ENCODE results near the gene ST6GALNAC1. TPM values are rescaled to one million over a fixed set of nuclear protein-coding genes. Genes with fewer than 3 reads are reported as not detected.

The ST6GALNAC1 gene
- total RNA-seq, 1 donor from 2014 or later = not detected

DNA sequence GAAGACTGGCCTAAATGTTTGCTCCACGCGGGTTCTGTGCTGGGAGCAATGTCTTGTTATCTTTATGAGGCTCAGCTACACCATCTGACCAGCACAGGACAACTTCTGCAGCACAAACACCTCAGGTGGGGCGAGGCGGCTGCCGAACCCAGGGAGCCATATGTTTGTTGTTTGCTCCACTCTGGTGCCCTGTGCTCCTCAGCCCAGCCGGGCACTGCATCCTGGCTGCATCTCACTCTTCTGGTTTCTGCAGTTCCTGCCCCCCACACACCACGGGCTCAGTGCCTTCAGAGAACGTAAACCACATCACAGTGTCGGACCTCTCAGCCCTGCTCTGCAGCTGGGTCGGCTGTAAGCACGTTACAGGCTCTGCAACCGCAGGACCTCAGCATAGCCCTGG is 34.8 kb upstream of the ST6GALNAC1 start:
- H3K36me3 ChIP-seq (ENCODE audit: control insufficient read depth, insufficient read depth, low read length) = no peaks in the 10 kb centered on the region
- no peak overlapping the region for H3K4me3 ChIP-seq (ENCODE audit: low read depth, low read length)
- no peaks in the 10 kb centered on the region for H3K27me3 ChIP-seq (ENCODE audit: control insufficient read depth, insufficient read depth, low read length)
- no peak for TF ChIP-seq CTCF (IDR thresholded peaks at IDR 0.05; ENCODE audit: insufficient read depth, low read length, poor library complexity, severe bottlenecking)
- DNase-seq (ENCODE audit: low read depth) = no peak

DNA sequence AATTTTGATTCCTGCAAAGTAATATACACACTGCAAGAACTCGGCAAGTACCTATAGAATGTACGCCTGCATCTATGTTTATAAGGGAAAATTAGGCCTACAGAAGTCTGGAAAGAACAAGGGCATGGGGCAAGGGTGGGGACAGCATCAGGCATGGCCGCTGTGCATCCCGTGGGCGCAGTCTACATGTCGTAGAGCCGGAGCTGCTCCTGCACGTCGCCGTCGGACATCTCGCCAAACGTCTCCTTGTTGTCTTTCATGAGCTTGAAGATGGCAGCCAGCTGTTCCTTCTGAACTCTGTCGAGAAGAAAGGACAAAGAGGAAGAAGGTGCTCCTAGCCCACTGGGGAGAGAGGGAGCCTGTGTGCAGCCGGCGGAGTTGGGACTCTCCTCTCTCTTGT is 33.8 kb upstream of the ST6GALNAC1 start:
- DNase-seq (ENCODE audit: low read depth) = no peak
- no peaks in the 10 kb centered on the region for H3K27me3 ChIP-seq (ENCODE audit: control insufficient read depth, insufficient read depth, low read length)
- H3K36me3 ChIP-seq (ENCODE audit: control insufficient read depth, insufficient read depth, low read length) = no peaks in the 10 kb centered on the region
- no peak for TF ChIP-seq CTCF (IDR thresholded peaks at IDR 0.05; ENCODE audit: insufficient read depth, low read length, poor library complexity, severe bottlenecking)
- no peak overlapping the region for H3K4me3 ChIP-seq (ENCODE audit: low read depth, low read length)

GRCh38 chr17:76676629-76677028 is 33.1 kb upstream of the ST6GALNAC1 start:
- H3K36me3 ChIP-seq (ENCODE audit: control insufficient read depth, insufficient read depth, low read length) = no peaks in the 10 kb centered on the region
- no peak overlapping the region for H3K4me3 ChIP-seq (ENCODE audit: low read depth, low read length)
- no peaks in the 10 kb centered on the region for H3K27me3 ChIP-seq (ENCODE audit: control insufficient read depth, insufficient read depth, low read length)
- no peak for DNase-seq (ENCODE audit: low read depth)
- no peak for TF ChIP-seq CTCF (IDR thresholded peaks at IDR 0.05; ENCODE audit: insufficient read depth, low read length, poor library complexity, severe bottlenecking)

DNA sequence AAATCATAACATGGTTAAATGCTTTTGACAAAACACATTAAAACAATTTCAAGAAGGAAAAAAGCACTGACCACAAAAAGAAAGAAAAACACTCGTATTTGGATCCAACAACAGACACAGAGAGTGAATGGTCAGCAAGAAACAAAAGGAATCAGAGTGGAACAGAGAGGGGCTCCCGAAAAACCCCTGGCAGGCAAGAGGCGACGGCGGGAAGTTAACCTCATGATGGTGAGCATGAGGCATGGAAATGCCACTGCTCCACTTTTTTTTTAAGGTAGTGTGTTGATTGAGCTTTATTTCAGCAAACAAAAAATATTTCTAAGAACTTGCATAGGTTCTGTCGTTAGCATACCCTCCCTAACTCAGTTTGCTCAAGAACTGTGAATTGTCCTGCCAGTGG is 32.1 kb upstream of the ST6GALNAC1 start:
- Histone ChIP-seq H3K36me3 (ENCODE audit: control insufficient read depth, insufficient read depth, low read length) (no peaks in the 10 kb centered on the region), H3K4me3 (ENCODE audit: low read depth, low read length) (no peak overlapping the region), H3K27me3 (ENCODE audit: control insufficient read depth, insufficient read depth, low read length) (no peaks in the 10 kb centered on the region)
- DNase-seq (ENCODE audit: low read depth) = no peak
- no peak for TF ChIP-seq CTCF (IDR thresholded peaks at IDR 0.05; ENCODE audit: insufficient read depth, low read length, poor library complexity, severe bottlenecking)

DNA sequence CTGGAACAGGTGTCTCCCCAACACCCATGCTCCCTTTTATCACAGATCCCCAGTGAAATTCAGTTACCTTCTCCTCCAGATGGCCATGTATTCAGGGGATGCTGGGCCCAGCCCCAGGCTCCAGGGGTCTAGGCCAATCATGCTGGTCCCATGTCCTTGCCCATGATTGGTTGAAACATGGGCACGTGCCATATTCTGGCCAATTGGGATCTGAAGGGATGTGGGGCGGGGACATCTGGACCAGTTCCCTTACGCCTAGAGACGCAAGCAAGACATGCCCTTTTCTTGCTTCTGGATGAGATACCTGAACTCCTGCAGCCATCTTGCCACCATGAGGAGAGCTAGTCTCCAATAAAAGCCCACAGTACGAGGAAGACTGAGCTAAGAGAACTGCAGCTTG is 31.0 kb upstream of the ST6GALNAC1 start:
- TF ChIP-seq CTCF (IDR thresholded peaks at IDR 0.05; ENCODE audit: insufficient read depth, low read length, poor library complexity, severe bottlenecking) = no peak
- no peak overlapping the region for H3K4me3 ChIP-seq (ENCODE audit: low read depth, low read length)
- DNase-seq (ENCODE audit: low read depth) = no peak
- H3K36me3 ChIP-seq (ENCODE audit: control insufficient read depth, insufficient read depth, low read length) = no peaks in the 10 kb centered on the region
- H3K27me3 ChIP-seq (ENCODE audit: control insufficient read depth, insufficient read depth, low read length) = no peaks in the 10 kb centered on the region

GRCh38 chr17:76673729-76674128 is 30.2 kb upstream of the ST6GALNAC1 start:
- no peak for DNase-seq (ENCODE audit: low read depth)
- TF ChIP-seq CTCF (IDR thresholded peaks at IDR 0.05; ENCODE audit: insufficient read depth, low read length, poor library complexity, severe bottlenecking) = no peak
- Histone ChIP-seq H3K27me3 (ENCODE audit: control insufficient read depth, insufficient read depth, low read length) (no peaks in the 10 kb centered on the region), H3K36me3 (ENCODE audit: control insufficient read depth, insufficient read depth, low read length) (no peaks in the 10 kb centered on the region), H3K4me3 (ENCODE audit: low read depth, low read length) (no peak overlapping the region)
